ENCODE measurements around the gene SYNE2.

DNA sequence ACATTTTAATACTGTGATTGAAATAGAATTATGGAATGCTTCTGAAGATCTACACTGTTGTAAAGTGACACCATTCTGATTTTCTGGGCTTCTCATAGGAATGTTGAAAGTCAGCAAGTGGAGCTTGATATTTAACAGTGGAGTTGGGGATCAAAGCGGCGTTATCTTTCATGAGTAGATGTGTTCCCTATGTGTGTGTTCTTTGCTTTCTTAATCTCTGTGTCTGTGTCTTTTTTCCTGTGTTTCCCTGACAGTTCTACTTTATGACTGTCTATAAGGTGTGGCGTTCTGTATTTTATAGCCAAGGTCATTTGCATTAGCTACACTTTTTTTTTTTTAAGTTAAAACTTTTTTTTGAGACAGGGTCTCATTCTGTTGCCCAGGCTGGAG, 24.7 kb downstream of the SYNE2 start:
- TF ChIP-seq CTCF (IDR thresholded peaks at IDR 0.05) (no peak), EP300 (IDR thresholded peaks at IDR 0.05) (no peak), POLR2A (IDR thresholded peaks at IDR 0.05) (no peak)
